HCT116 (cell line): ENCODE data around the gene TRAPPC12. TPM values are rescaled to one million over a fixed set of nuclear protein-coding genes. Genes with fewer than 3 reads are reported as not detected.

Source experiments
- ATAC-seq: fragments of 200-7000 bp; cut with Tn5 transposase; 2 replicates; pipeline ENCODE4 v1.9.1; 2020; ENCODE audit warnings: mild to moderate bottlenecking, moderate library complexity
- BruUV-seq: library from RNA; stranded (reverse); fragments of 400-500 nt; replicated peaks from 2 replicates; lab custom pipeline; 2021; lab: Mats Ljungman, UMichigan
- CTCF ChIA-PET: fragments of 300-600 bp; sonication (Branson Sonifier 250); formaldehyde crosslinking; loops from one replicate; lab custom pipeline; 2021; ENCODE audit warnings: antibody characterized with exemption; lab: Charles Lee
- POLR2A ChIA-PET: fragments of 300-600, 350-600 bp; sonication (Branson Sonifier 250); formaldehyde crosslinking; loops from one replicate; lab custom pipeline; 2021; ENCODE audit warnings: antibody characterized with exemption; lab: Charles Lee
- RAD21 ChIA-PET, 2 experiments: fragments of 300-600 bp; sonication (Branson Sonifier 250); formaldehyde crosslinking; loops; one replicate each; lab custom pipeline; 2023; ENCODE audit warnings: low total read pairs in 2 of 2; ENCODE audit not compliant: uncharacterized antibody in 2 of 2, unreplicated experiment in 2 of 2, low non-redundant PET in 1 of 2; lab: Charles Lee
- DNase-seq: peaks from one replicate; pipeline ENCODE4 v3.0.0-alpha.2; 2010; ENCODE audit warnings: low read depth, low spot score
- H2AFZ ChIP-seq: fragments of 200-600 bp; shearing (Covaris generic), sonication (generic); 2 replicates; pipeline ENCODE4 v1.6.1; 2017; ENCODE audit warnings: low read depth, mixed run types, mixed read lengths, antibody characterized with exemption, low read length; ENCODE audit not compliant: poor library complexity, severe bottlenecking
- H3K27ac ChIP-seq: 2 replicates; pipeline ENCODE4 v1.5.1; 2012; ENCODE audit warnings: low read depth, low read length
- H3K27me3 ChIP-seq: fragments of 200-600 bp; sonication (generic); 2 replicates; pipeline ENCODE4 v1.6.1; 2016; ENCODE audit warnings: mixed run types, low read length, mixed read lengths; ENCODE audit not compliant: insufficient read depth
- H3K36me3 ChIP-seq, 2 experiments: fragments of 200-500 bp in 1 of 2; fragments of 200-600 bp in 1 of 2; sonication (Bioruptor generic) in 1 of 2; sonication (generic) in 1 of 2; 2 replicates each; pipeline versions ENCODE4 v1.5.1 to v1.6.1; 2014 to 2016; ENCODE audit warnings: low read length in 2 of 2, inconsistent platforms in 1 of 2, mixed read lengths in 1 of 2, mixed run types in 1 of 2; ENCODE audit not compliant: insufficient read depth in 2 of 2, control insufficient read depth in 1 of 2
- H3K4me1 ChIP-seq, 2 experiments: fragments of 200-600 bp in 1 of 2; sonication (generic) in 1 of 2; 2 replicates each; pipeline versions ENCODE4 v1.5.1 to v1.6.1; 2012 to 2017; ENCODE audit warnings: low read length in 2 of 2, inconsistent platforms in 1 of 2, mild to moderate bottlenecking in 1 of 2, mixed read lengths in 1 of 2, mixed run types in 1 of 2, moderate library complexity in 1 of 2; ENCODE audit not compliant: insufficient read depth in 2 of 2, control insufficient read depth in 1 of 2
- H3K4me2 ChIP-seq: fragments of 200-600 bp; sonication (generic); 2 replicates; pipeline ENCODE4 v1.6.1; 2017; ENCODE audit warnings: mixed run types, low read length, mixed read lengths
- H3K4me3 ChIP-seq, 2 experiments: fragments of 200-600 bp in 1 of 2; sonication (generic) in 1 of 2; replicated peaks in 1 of 2; 2 replicates each; pipeline ENCODE4 v1.5.1; 2011 to 2016; ENCODE audit warnings: low read length in 2 of 2, control low read depth in 1 of 2, low read depth in 1 of 2, mild to moderate bottlenecking in 1 of 2, mixed read lengths in 1 of 2, mixed run types in 1 of 2
- H3K79me2 ChIP-seq: fragments of 200-600 bp; sonication (generic); 2 replicates; pipeline ENCODE4 v1.6.1; 2017; ENCODE audit warnings: mild to moderate bottlenecking, mixed run types, low read length, moderate library complexity, mixed read lengths; ENCODE audit not compliant: insufficient read depth
- H3K9ac ChIP-seq: fragments of 200-600 bp; sonication (generic); 2 replicates; pipeline ENCODE4 v1.6.1; 2016; ENCODE audit warnings: low read length, mixed read lengths
- H3K9me2 ChIP-seq: fragments of 200-600 bp; sonication (generic), shearing (Covaris generic); 2 replicates; pipeline ENCODE4 v1.6.1; 2017; ENCODE audit warnings: mixed run types, mild to moderate bottlenecking, moderate library complexity; ENCODE audit not compliant: insufficient read depth
- H3K9me3 ChIP-seq, 2 experiments: fragments of 200-500 bp in 1 of 2; fragments of 200-600 bp in 1 of 2; sonication (Bioruptor generic) in 1 of 2; sonication (generic) in 1 of 2; 2 replicates each; pipeline ENCODE4 v1.6.1; 2014 to 2017; ENCODE audit warnings: low read length in 2 of 2, mixed read lengths in 2 of 2, inconsistent platforms in 1 of 2, low read depth in 1 of 2, mild to moderate bottlenecking in 1 of 2, mixed run types in 1 of 2, moderate library complexity in 1 of 2; ENCODE audit not compliant: control insufficient read depth in 1 of 2, insufficient read depth in 1 of 2
- H4K20me1 ChIP-seq: fragments of 200-600 bp; sonication (generic), shearing (Covaris generic); 2 replicates; pipeline ENCODE4 v1.6.1; 2017; ENCODE audit warnings: mixed run types, mild to moderate bottlenecking, moderate library complexity; ENCODE audit not compliant: insufficient read depth
- EZH2phosphoT487 ChIP-seq: fragments of 200-600 bp; IDR thresholded peaks from 2 replicates; pipeline ENCODE4 v1.6.1; 2018; ENCODE audit warnings: antibody characterized with exemption, borderline replicate concordance
- POLR2A ChIP-seq: IDR thresholded peaks from 2 replicates; pipeline ENCODE4 v1.7.0; 2011; ENCODE audit warnings: borderline replicate concordance; ENCODE audit not compliant: insufficient read depth, insufficient read length; ENCODE audit errors: extremely low read depth
- RAD21 ChIP-seq: IDR thresholded peaks from 2 replicates; pipeline ENCODE4 v1.6.1; 2012; ENCODE audit warnings: low read depth, mild to moderate bottlenecking
- REST ChIP-seq: IDR thresholded peaks from 2 replicates; pipeline ENCODE4 v1.6.1; 2012; ENCODE audit warnings: low read depth
- SP1 ChIP-seq: IDR thresholded peaks from 2 replicates; pipeline ENCODE4 v1.6.1; 2012; ENCODE audit warnings: low read depth
- TCF7L2 ChIP-seq: IDR thresholded peaks from 2 replicates; pipeline ENCODE4 v1.7.0; 2011; ENCODE audit warnings: borderline replicate concordance, inconsistent platforms; ENCODE audit not compliant: insufficient read depth, insufficient read length; ENCODE audit errors: extremely low read depth
- ZBTB33 ChIP-seq: IDR thresholded peaks from 2 replicates; pipeline ENCODE4 v1.6.1; 2011; ENCODE audit warnings: mild to moderate bottlenecking, low read length, moderate library complexity; ENCODE audit not compliant: insufficient replicate concordance; ENCODE audit errors: extremely low read depth
- ZFX ChIP-seq: fragments of 450-650 bp; IDR thresholded peaks from 2 replicates; pipeline ENCODE4 v1.6.1; 2017
- ZNF274 ChIP-seq: fragments of 200-500 bp; sonication (Bioruptor generic); IDR thresholded peaks from 2 replicates; pipeline ENCODE4 v1.6.1; 2014; ENCODE audit warnings: mild to moderate bottlenecking, low read depth, low read length, inconsistent platforms
- intact Hi-C: fragments of 100-400 bp; cut with micrococcal nuclease; formaldehyde crosslinking; loops from 2 replicates; pipeline ENCODE4 v1.10.0; 2022
- total RNA-seq: library from RNA; stranded (reverse); gene quantifications from one replicate; pipeline ENCODE4 v1.2.1, GENCODE V29; 2021; ENCODE audit not compliant: unreplicated experiment
- TF ChIP-seq, protein P1 (sequence below), 3 experiments: fragments of 200-600 bp in 1 of 3; sonication (generic) in 1 of 3; IDR thresholded peaks in 2 of 3; conservative IDR thresholded peaks in 1 of 3; 2 replicates each; pipeline ENCODE4 v1.5.1; 2012 to 2017; ENCODE audit warnings: low read depth in 2 of 3, low read length in 2 of 3, antibody characterized with exemption in 1 of 3, borderline replicate concordance in 1 of 3, control low read depth in 1 of 3, mild to moderate bottlenecking in 1 of 3, mixed read lengths in 1 of 3, mixed run types in 1 of 3, moderate library complexity in 1 of 3; ENCODE audit not compliant: insufficient read depth in 1 of 3

TRAPPC12 gene
- total RNA-seq, 1 experiment from 2014 or later: 47.4 TPM

DNA sequence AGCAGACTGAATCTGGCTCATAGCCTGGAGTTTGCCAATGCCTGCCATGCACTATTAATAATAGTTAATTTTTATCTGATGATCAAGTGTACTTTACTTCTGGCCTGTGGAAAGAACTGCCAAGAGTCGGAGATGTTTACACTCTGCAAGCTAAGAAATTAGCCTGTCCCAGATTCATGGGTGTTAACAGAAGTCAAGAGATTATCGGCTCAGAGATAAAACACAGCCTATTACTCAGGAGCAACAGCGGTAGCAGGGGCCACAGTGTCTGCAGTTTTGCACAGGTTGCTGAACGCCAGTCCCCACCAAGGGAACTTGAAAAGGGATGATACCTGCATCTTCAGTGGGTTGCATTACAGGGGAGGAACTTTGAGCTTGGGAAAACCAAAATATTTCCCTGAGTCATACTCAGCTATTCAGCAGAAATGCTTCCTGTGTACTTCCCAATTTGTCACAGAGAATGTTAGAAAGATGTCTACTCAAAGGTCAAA is 144.1 kb downstream of the TRAPPC12 start (continued):
- TF ChIP-seq, protein P1, sequence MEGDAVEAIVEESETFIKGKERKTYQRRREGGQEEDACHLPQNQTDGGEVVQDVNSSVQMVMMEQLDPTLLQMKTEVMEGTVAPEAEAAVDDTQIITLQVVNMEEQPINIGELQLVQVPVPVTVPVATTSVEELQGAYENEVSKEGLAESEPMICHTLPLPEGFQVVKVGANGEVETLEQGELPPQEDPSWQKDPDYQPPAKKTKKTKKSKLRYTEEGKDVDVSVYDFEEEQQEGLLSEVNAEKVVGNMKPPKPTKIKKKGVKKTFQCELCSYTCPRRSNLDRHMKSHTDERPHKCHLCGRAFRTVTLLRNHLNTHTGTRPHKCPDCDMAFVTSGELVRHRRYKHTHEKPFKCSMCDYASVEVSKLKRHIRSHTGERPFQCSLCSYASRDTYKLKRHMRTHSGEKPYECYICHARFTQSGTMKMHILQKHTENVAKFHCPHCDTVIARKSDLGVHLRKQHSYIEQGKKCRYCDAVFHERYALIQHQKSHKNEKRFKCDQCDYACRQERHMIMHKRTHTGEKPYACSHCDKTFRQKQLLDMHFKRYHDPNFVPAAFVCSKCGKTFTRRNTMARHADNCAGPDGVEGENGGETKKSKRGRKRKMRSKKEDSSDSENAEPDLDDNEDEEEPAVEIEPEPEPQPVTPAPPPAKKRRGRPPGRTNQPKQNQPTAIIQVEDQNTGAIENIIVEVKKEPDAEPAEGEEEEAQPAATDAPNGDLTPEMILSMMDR (IDR thresholded peaks at IDR 0.05 in 2 of 3, conservative IDR thresholded peaks at IDR 0.05 in 1 of 3; ENCODE audit: borderline replicate concordance in 1 of 3, insufficient read depth in 1 of 3, low read depth in 2 of 3, low read length in 2 of 3): no peak
- no peak for TF ChIP-seq REST

- CTCF ChIA-PET: no interaction called here
Observed at GRCh38 chr2:3526871-3527270, 147.4 kb downstream of the TRAPPC12 start.

More at GRCh38 chr2:3526871-3527270, 147.4 kb downstream of the TRAPPC12 start:
- Histone ChIP-seq H2AFZ (no peak overlapping the region), H3K9me3 (no peaks in the 10 kb centered on the region; a peak in 1 of 4 replicates), H3K27ac (no peak overlapping the region), H3K4me1 (peaks cover 0 to 5% of the 10 kb centered on the region in 2 experiments; a peak in 1 of 4 replicates), H3K4me3 (no peak overlapping the region), H3K27me3 (no peaks in the 10 kb centered on the region), H3K4me2 (no peak overlapping the region), H3K9me2 (no peaks in the 10 kb centered on the region), H3K9ac (no peak overlapping the region), H4K20me1 (no peaks in the 10 kb centered on the region), H3K79me2 (no peaks in the 10 kb centered on the region), H3K36me3 (no peaks in the 10 kb centered on the region)
- no TSS peak for BruUV-seq
- DNase-seq (no peak), ATAC-seq (0 out of 2 replicates have a peak, but pooled peaks have one; percentile 7)
- ChIA-PET RAD21 (no interaction called here), POLR2A (no interaction called here)
- TF ChIP-seq RAD21 (no peak), POLR2A (no peak), ZNF274 (no peak), SP1 (no peak), ZBTB33 (no peak), ZFX (no peak), TCF7L2 (no peak), EZH2phosphoT487 (no peak)
- TF ChIP-seq, protein P1 (IDR thresholded peaks at IDR 0.05 in 2 of 3, conservative IDR thresholded peaks at IDR 0.05 in 1 of 3; ENCODE audit: borderline replicate concordance in 1 of 3, insufficient read depth in 1 of 3, low read depth in 2 of 3, low read length in 2 of 3): no peak
- intact Hi-C loops: no loop called here
